ENCODE results near the gene MSI2.

Gene MSI2

DNA sequence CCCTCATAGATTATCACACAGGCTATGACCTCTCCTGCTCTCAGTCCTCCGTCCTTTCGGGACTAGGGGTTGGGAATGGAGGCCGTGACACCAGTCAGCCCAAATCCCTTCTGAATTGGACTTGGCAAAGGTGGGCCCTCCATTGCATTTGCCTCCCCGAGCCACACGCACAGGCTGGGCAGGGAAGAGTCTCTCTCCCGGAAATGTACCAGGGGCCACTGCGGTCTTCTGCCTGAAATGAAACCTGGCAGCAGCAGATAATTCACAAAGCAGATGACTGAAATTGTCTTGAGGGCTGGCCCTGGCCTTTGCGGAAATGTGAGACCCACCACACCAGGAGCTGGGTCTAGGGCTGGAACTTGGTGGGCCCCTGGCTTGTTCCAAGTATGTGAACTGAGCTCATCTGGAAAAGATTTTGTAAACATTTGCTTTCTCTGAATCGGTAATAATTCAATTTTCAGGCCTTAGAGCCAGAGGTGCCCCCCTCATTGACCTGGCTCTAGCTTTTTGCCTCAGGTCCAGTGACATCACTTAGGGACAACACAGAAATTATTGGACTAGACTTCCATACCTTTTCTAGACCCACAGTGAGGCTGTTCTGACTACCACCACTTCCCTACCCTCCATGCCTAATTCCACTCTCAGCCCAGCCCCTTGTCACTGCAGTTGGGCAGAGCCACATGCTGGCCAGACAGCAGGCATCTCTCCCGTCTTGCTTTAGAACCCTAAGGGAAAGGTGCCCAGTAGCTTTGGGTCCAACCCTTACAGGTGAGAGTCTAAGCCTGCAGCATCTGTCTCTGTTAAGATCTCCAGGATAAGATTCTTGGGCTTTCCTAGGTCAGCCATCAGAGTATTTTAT is 413.6 kb downstream of the MSI2 start:
- Histone ChIP-seq H3K27me3 (ENCODE audit: insufficient read depth, low read length) (no peaks in the 10 kb centered on the region), H3K36me3 (ENCODE audit: insufficient read depth, low read length) (peaks cover 16% of the 10 kb centered on the region), H3K4me1 (ENCODE audit: insufficient read depth, low read length) (peaks cover 11% of the 10 kb centered on the region), H3K4me3 (ENCODE audit: low read length) (no peak overlapping the region), H3K9me3 (ENCODE audit: low read length) (no peaks in the 10 kb centered on the region), H2AFZ (ENCODE audit: low read depth, low read length) (no peak overlapping the region)

DNA sequence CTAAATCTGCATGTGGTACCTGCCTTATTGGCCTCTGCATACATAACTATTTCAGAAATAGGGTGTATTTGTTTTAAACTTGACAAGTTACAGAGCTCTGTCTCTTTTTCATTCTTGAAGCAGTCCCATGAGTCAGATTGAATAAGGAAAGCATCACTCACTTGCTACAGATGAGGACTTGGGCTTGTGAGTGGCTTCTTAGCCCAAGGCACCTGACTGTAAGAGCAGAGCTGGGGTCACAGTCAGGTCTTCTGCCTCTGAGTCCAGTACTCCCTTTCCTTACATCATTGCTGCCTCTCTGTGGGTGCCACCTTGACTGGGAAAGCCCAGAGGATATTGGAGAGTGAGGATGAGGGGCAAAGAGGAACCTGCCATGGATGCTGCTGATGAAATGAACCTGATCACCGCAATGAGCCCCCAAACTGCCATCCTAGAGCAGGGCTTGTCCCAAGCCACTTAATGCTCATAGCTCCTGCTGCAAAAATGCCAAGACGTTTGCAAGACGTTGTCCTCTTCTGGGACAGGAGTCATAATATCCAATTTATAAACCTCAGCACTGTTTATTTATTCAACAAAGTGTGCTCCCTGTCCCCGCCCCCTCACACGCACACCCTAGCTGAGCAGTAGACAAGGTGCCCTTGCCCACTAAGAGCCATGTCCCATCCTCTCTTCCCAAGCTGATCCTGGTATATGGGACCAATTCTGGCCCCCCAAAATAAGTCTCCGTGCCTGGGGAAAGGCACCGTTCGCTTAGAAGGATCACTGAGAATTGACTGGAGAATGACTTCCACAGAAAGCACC is 414.6 kb downstream of the MSI2 start:
- H3K36me3 ChIP-seq (ENCODE audit: insufficient read depth, low read length): peaks cover 27% of the 10 kb centered on the region
- no peak overlapping the region for H3K4me3 ChIP-seq (ENCODE audit: low read length)

DNA sequence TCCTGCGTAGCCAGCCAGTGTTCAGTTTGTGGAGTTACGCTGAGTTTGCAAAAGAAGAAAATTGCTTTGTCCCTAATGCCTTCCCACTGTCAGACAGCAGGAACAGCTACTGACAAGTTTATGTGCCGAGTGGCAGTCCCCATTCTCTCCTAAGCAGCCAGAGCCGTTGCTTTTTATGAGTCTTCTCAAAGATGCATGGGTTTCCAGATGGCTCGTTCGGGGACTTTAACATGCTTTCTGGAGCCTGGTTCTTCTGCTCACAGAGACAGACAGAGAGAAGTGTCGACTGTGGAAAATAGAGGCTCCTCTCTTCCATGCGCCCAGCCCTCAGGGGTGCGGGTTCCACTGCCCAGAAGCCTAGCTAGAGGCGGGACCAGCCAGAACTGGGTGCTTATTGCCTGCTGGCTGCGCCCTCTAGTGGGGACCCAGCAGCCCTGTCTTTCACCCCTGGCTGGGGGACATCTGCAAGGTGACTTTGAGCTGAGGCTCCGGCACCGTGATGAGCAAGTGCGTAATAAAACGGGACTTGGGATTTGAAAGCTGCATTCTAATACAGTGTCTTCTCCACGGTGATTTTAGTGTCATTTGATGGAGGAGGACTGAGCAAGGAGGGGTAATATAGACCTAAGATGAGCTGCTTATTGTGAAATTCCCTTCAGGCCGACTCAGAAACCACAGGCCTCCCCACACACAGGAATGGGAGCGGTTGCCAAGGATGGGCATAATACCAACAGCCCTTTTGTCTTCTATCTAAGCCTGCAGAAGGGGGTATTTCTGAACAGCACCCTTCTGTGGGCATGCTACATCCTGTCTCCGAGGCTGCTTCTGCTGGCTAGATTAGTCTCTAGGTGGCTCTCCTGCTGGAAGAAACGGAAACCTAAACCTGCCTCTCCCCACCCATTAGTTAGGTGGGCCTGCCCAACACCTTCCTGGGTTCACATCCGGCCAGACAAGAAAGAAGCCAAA is 415.6 kb downstream of the MSI2 start:
- no peak overlapping the region for H2AFZ ChIP-seq (ENCODE audit: low read depth, low read length)
- no peaks in the 10 kb centered on the region for H3K27me3 ChIP-seq (ENCODE audit: insufficient read depth, low read length)
- peaks cover 4% of the 10 kb centered on the region for H3K4me1 ChIP-seq (ENCODE audit: insufficient read depth, low read length)
- no peak overlapping the region for H3K4me3 ChIP-seq (ENCODE audit: low read length)
- H3K9me3 ChIP-seq (ENCODE audit: low read length): no peaks in the 10 kb centered on the region
- H3K36me3 ChIP-seq (ENCODE audit: insufficient read depth, low read length): peaks cover 31% of the 10 kb centered on the region

More for the DNA sequence above, 414.6 kb downstream of the MSI2 start:
- H3K4me1 ChIP-seq (ENCODE audit: insufficient read depth, low read length): peaks cover 4% of the 10 kb centered on the region
- H3K9me3 ChIP-seq (ENCODE audit: low read length): no peaks in the 10 kb centered on the region
- H2AFZ ChIP-seq (ENCODE audit: low read depth, low read length): no peak overlapping the region
- no peaks in the 10 kb centered on the region for H3K27me3 ChIP-seq (ENCODE audit: insufficient read depth, low read length)

DNA sequence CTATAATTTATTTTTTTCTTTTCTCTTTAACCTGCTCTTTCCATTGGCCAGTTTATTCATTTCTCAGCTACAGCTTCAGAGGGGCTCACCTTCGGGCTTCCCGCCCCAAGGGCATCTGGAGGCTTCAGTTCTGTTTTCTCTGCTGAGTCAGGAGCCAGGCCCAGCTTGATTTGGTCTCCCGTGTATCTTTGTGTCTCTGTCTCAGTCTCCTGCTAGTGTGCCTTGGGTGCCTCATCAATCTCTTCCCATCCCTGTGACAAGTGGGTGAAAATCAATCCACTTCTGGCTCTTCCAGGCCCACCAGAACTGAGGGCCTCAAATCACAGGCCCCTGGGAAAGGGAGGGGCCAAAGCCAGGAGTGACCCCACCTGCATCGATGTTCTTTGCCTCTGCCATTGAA is 416.6 kb downstream of the MSI2 start:
- Histone ChIP-seq H3K4me1 (ENCODE audit: insufficient read depth, low read length) (peaks cover 4% of the 10 kb centered on the region), H3K9me3 (ENCODE audit: low read length) (no peaks in the 10 kb centered on the region), H3K27me3 (ENCODE audit: insufficient read depth, low read length) (no peaks in the 10 kb centered on the region), H3K36me3 (ENCODE audit: insufficient read depth, low read length) (peaks cover 28% of the 10 kb centered on the region), H3K4me3 (ENCODE audit: low read length) (no peak overlapping the region), H2AFZ (ENCODE audit: low read depth, low read length) (no peak overlapping the region)

DNA sequence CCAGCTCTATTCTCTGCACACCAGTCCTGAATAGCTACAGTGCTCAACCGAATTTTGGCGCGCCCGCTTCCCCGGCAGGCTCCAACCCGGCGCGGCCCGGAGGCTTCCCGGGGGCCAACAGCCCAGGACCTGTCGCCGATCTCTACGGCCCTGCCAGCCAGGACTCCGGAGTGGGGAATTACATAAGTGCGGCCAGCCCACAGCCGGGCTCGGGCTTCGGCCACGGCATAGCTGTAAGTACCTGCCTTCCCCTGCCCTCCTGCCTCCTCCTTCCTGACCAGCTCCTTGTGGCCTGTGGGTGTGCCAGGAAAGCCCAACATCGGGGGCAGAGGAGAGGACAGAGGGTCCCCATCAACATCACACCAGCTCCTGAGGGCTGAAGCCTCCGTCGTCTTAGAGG is 418.6 kb downstream of the MSI2 start:
- Histone ChIP-seq H3K9me3 (ENCODE audit: low read length) (no peaks in the 10 kb centered on the region), H3K36me3 (ENCODE audit: insufficient read depth, low read length) (peaks cover 26% of the 10 kb centered on the region), H2AFZ (ENCODE audit: low read depth, low read length) (no peak overlapping the region), H3K27me3 (ENCODE audit: insufficient read depth, low read length) (no peaks in the 10 kb centered on the region), H3K4me3 (ENCODE audit: low read length) (no peak overlapping the region), H3K4me1 (ENCODE audit: insufficient read depth, low read length) (peaks cover 4% of the 10 kb centered on the region)

DNA sequence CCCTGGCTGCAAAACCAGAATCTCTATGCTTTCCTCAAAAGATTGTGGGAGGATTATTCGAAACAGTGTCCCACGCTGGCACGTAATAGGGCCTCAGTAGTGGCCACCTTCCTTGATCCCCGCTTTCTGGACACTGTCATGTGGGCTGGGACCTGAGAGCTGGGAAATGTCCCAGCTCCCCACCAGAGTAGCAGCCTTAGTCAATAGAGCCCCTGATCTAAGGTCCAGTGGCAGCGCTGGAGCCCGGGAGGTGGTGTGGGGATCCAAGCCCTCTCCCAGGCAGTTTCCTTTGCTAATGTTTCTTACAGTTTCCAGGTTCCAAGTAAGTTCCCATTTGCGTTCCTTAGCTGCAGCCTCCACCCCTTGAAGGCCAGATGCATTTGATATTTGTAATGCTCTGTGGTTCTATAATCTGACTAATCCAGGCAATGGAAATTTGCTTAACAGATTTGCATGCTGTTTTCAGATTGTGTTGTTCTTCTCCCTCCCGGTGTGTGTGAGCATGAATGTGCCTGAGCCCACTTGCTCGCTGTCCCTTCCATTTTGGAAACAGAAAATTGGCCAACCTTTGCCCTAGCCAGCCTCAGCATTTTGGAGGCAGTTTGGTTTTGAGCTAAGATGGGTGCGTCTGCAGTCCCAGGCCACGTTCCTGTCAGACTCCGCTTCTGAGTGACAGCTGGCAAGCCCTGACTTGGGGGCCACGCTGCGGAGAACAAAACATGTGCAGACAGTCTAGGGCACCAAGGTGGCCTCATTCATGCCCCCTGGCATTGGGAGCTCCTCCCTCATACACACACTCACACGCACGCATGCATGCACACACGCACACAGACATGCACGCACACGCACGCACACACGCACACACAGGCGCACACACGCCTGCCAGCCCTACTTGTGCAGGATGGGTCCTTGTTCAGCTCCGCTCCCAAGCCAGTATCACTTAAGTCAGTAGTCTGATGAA is 419.4 kb downstream of the MSI2 start:
- H3K27me3 ChIP-seq (ENCODE audit: insufficient read depth, low read length): no peaks in the 10 kb centered on the region
- no peak overlapping the region for H3K4me3 ChIP-seq (ENCODE audit: low read length)
- no peaks in the 10 kb centered on the region for H3K9me3 ChIP-seq (ENCODE audit: low read length)
- peaks cover 26% of the 10 kb centered on the region for H3K36me3 ChIP-seq (ENCODE audit: insufficient read depth, low read length)
- H3K4me1 ChIP-seq (ENCODE audit: insufficient read depth, low read length): peaks cover 4% of the 10 kb centered on the region
- no peak overlapping the region for H2AFZ ChIP-seq (ENCODE audit: low read depth, low read length)

DNA sequence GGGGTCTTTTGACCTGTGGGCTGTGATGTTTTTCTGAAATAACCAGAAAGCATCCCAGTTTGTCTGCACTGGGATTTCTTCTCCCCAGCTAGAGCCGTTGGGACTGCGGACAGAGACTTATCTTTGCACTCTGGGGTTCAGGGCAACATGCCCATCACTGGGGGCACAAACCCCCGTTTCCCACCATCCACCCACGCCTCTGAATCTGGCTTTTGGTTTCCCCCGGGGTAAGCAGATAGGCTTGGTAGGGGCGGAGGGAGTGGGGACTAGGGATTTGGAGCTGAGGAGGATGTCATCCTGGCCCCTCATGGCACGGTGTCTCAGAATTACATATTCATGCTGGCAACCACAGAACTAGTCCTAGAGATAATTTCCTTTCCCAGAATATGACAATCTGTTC is 420.2 kb downstream of the MSI2 start:
- H3K4me1 ChIP-seq (ENCODE audit: insufficient read depth, low read length): peaks cover 3% of the 10 kb centered on the region

DNA sequence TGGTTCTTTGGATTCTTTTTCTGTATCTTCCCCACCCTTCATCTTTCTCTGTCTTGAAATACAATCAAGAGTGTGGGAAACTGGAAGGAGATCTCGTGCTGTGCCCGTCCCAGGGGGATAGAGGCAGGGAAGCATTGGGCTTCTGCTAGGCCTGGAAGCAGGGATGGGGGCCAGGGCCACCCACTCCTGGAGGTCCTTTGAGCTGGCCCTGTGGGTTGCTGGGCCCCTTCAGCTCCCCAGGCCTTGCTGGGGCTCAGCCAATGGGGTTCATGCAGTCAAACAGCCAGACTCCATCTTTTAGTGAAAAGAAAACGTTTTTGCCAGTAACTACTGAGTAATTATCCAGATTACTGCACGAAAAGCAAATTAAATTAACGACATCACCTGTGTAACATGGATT is 421.0 kb downstream of the MSI2 start:
- H3K4me1 ChIP-seq (ENCODE audit: insufficient read depth, low read length): no peaks in the 10 kb centered on the region
- H2AFZ ChIP-seq (ENCODE audit: low read depth, low read length): no peak overlapping the region
- H3K27me3 ChIP-seq (ENCODE audit: insufficient read depth, low read length): no peaks in the 10 kb centered on the region
- H3K9me3 ChIP-seq (ENCODE audit: low read length): no peaks in the 10 kb centered on the region
- peaks cover 26% of the 10 kb centered on the region for H3K36me3 ChIP-seq (ENCODE audit: insufficient read depth, low read length)
- H3K4me3 ChIP-seq (ENCODE audit: low read length): no peak overlapping the region

More for the DNA sequence above, 420.2 kb downstream of the MSI2 start:
- H3K36me3 ChIP-seq (ENCODE audit: insufficient read depth, low read length): peaks cover 26% of the 10 kb centered on the region
- H2AFZ ChIP-seq (ENCODE audit: low read depth, low read length): no peak overlapping the region
- H3K9me3 ChIP-seq (ENCODE audit: low read length): no peaks in the 10 kb centered on the region
- H3K27me3 ChIP-seq (ENCODE audit: insufficient read depth, low read length): no peaks in the 10 kb centered on the region
- H3K4me3 ChIP-seq (ENCODE audit: low read length): no peak overlapping the region

DNA sequence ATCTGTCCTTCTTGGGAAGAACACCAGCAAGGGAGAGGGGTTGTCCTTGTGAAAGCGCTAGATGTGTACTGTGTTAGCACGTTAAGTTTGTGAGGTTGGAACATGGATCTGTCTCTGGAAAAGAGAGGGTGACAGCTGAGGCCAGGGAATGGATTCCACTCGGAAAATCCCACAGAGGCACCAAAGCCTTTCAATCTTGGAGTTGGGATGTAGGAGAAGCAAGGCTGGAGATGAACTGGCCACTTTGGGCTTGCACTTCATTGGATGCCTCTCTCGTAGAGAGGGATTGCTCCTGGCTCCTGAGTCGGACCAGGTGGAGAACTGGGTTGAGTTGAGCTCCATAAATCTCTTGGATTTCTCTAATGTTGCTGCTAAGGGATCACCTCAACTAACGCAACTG is 421.5 kb downstream of the MSI2 start:
- H3K4me1 ChIP-seq (ENCODE audit: insufficient read depth, low read length): no peaks in the 10 kb centered on the region
- H3K9me3 ChIP-seq (ENCODE audit: low read length): no peaks in the 10 kb centered on the region
- no peak overlapping the region for H2AFZ ChIP-seq (ENCODE audit: low read depth, low read length)
- no peaks in the 10 kb centered on the region for H3K27me3 ChIP-seq (ENCODE audit: insufficient read depth, low read length)
- H3K4me3 ChIP-seq (ENCODE audit: low read length): no peak overlapping the region
- peaks cover 26% of the 10 kb centered on the region for H3K36me3 ChIP-seq (ENCODE audit: insufficient read depth, low read length)

DNA sequence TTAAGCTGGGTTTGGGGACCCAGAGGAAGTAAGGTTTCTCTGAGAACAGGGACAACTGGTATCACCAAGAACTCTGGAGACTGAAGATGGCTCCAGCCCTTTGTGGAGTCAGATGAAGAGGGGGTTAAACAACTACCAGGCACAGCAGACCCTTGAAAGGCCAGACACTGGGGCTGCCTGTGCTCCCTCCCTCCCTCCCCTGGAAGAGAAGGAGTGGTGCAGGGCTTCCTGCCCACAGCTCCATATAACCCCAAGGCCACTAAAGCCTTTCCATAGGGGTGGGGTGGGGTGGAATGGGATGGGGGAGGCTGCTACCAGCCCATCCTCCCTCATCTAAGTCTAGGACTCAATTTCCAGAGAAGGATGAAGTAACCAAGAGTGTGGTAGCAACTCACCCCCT is 422.1 kb downstream of the MSI2 start:
- Histone ChIP-seq H3K27me3 (ENCODE audit: insufficient read depth, low read length) (no peaks in the 10 kb centered on the region), H3K4me1 (ENCODE audit: insufficient read depth, low read length) (no peaks in the 10 kb centered on the region), H3K4me3 (ENCODE audit: low read length) (no peak overlapping the region), H3K36me3 (ENCODE audit: insufficient read depth, low read length) (peaks cover 22% of the 10 kb centered on the region), H3K9me3 (ENCODE audit: low read length) (no peaks in the 10 kb centered on the region), H2AFZ (ENCODE audit: low read depth, low read length) (no peak overlapping the region)

DNA sequence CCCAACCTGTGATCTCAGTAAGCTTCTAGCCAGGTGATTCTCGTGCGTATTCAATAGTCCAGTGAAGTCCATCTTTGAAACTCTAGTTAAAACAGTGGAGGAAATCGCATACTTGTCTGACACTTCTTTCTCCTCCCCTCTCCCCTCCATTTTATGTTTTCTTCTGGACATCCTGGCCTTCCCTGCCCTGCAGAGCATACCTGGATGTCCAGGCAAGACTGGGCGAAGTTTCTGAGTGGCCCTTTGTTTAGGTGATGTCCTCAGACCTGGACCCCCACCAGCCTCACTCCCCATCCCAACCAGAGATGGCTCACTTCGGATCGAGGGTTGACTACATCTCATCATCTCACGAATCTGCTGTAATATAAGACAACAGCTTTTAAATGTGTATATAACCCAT is 423.0 kb downstream of the MSI2 start:
- no peak overlapping the region for H2AFZ ChIP-seq (ENCODE audit: low read depth, low read length)
- H3K36me3 ChIP-seq (ENCODE audit: insufficient read depth, low read length): peaks cover 27% of the 10 kb centered on the region
- no peaks in the 10 kb centered on the region for H3K27me3 ChIP-seq (ENCODE audit: insufficient read depth, low read length)

More for the DNA sequence above, 423.0 kb downstream of the MSI2 start:
- Histone ChIP-seq H3K4me1 (ENCODE audit: insufficient read depth, low read length) (no peaks in the 10 kb centered on the region), H3K9me3 (ENCODE audit: low read length) (no peaks in the 10 kb centered on the region), H3K4me3 (ENCODE audit: low read length) (no peak overlapping the region)
